CD4-positive, alpha-beta T cell treated with Interleukin-6 at 100 ng/mL for 8 hours (primary cell): Measurements from ENCODE around the gene TBXAS1.
"Not testable (repeated sequence)": the region's sequence is repeated elsewhere in the genome, so short reads cannot be mapped to it uniquely, and the experiment has no call there.

ENCODE experiments used
- DNase-seq: peaks from one replicate; pipeline ENCODE4 v3.0.0-alpha.2; 2020; ENCODE audit warnings: mixed read lengths, low spot score

The TBXAS1 gene

GRCh38 chr7:139914306-139915267, 85.5 kb downstream of the TBXAS1 start:
- no peak for DNase-seq

GRCh38 chr7:139915268-139915863, 86.3 kb downstream of the TBXAS1 start:
- no peak for DNase-seq

GRCh38 chr7:139915864-139916716, 87.0 kb downstream of the TBXAS1 start:
- peak; percentile 55 for DNase-seq

- DNase-seq = no peak
Observed at GRCh38 chr7:139916717-139917395, 87.8 kb downstream of the TBXAS1 start.

GRCh38 chr7:139917851-139918250, 88.8 kb downstream of the TBXAS1 start:
- no peak for DNase-seq

- DNase-seq = no peak
Observed at GRCh38 chr7:139918480-139918879, 89.4 kb downstream of the TBXAS1 start.

GRCh38 chr7:139923090-139923489, 94.0 kb downstream of the TBXAS1 start:
- DNase-seq = no peak

- no peak for DNase-seq
Observed at GRCh38 chr7:139924461-139924860, 95.4 kb downstream of the TBXAS1 start.

GRCh38 chr7:139929221-139929620, 100.2 kb downstream of the TBXAS1 start:
- DNase-seq = not testable (repeated sequence)

GRCh38 chr7:139930286-139930965, 101.4 kb downstream of the TBXAS1 start:
- DNase-seq = no peak

- no peak for DNase-seq
Observed at GRCh38 chr7:139931190-139931934, 102.3 kb downstream of the TBXAS1 start.

GRCh38 chr7:139932531-139932930, 103.5 kb downstream of the TBXAS1 start:
- DNase-seq = no peak

- no peak for DNase-seq
Observed at GRCh38 chr7:139936760-139937310, 107.8 kb downstream of the TBXAS1 start.

- no peak for DNase-seq
Observed at GRCh38 chr7:139937715-139938114, 108.7 kb downstream of the TBXAS1 start.

GRCh38 chr7:139940866-139941265, 111.8 kb downstream of the TBXAS1 start:
- no peak for DNase-seq

- no peak for DNase-seq
Observed at GRCh38 chr7:139941421-139941820, 112.4 kb downstream of the TBXAS1 start.

GRCh38 chr7:139941866-139942265, 112.8 kb downstream of the TBXAS1 start:
- DNase-seq = no peak

GRCh38 chr7:139942636-139943035, 113.6 kb downstream of the TBXAS1 start:
- no peak for DNase-seq

- DNase-seq = no peak
Observed at GRCh38 chr7:139943401-139943800, 114.3 kb downstream of the TBXAS1 start.

GRCh38 chr7:139944248-139944647, 115.2 kb downstream of the TBXAS1 start:
- DNase-seq = no peak
